ENCODE measurements around the gene NR1H2.
"Not testable (repeated sequence)": the region's sequence is repeated elsewhere in the genome, so short reads cannot be mapped to it uniquely, and the experiment has no call there.

GRCh38 chr19:50337031-50337430, 39.2 kb upstream of the NR1H2 start:
- not testable (repeated sequence) for TF ChIP-seq SP1 (IDR thresholded peaks at IDR 0.05); SUZ12 (IDR thresholded peaks at IDR 0.05); CTBP1 (IDR thresholded peaks at IDR 0.05; ENCODE audit: borderline replicate concordance); NFRKB (IDR thresholded peaks at IDR 0.05); HDGF (IDR thresholded peaks at IDR 0.05; ENCODE audit: borderline replicate concordance); FOXM1 (IDR thresholded peaks at IDR 0.05; ENCODE audit: borderline replicate concordance); LEF1 (IDR thresholded peaks at IDR 0.05; ENCODE audit: borderline replicate concordance); PKNOX1 (IDR thresholded peaks at IDR 0.05); ZNF384 (IDR thresholded peaks at IDR 0.05); TARDBP (IDR thresholded peaks at IDR 0.05); BHLHE40 (IDR thresholded peaks at IDR 0.05; ENCODE audit: borderline replicate concordance); FOXA1 (IDR thresholded peaks at IDR 0.05); FOXK2 (IDR thresholded peaks at IDR 0.05)
